NK-92 (cell line): ENCODE measurements around the gene ZFPM1.

Experiments used
- DNase-seq: peaks from one replicate; lab custom pipeline; 2025; ENCODE audit not compliant: unreplicated experiment; lab: John Stamatoyannopoulos, UW

The ZFPM1 gene

DNA sequence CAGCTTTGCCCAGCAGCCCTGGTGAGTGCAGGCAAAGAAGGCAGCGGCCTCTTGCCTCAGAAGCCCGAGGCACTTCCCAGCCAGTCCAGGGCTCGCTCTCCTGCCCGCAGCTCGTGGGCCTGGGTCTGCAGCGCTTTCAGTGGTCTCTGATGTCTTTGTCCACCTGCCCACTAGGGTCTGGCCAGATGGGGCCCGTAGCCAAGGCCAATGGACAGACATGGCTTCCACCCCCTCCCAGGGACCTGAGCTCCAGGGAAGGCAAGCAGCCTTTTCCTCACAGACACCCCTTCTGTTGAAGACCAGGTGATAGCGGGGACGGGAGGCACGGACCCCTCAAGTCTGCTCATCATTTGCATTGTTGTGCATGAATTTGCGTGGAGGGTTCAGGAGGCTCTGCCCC is 83.4 kb downstream of the ZFPM1 start:
- DNase-seq: no peak

DNA sequence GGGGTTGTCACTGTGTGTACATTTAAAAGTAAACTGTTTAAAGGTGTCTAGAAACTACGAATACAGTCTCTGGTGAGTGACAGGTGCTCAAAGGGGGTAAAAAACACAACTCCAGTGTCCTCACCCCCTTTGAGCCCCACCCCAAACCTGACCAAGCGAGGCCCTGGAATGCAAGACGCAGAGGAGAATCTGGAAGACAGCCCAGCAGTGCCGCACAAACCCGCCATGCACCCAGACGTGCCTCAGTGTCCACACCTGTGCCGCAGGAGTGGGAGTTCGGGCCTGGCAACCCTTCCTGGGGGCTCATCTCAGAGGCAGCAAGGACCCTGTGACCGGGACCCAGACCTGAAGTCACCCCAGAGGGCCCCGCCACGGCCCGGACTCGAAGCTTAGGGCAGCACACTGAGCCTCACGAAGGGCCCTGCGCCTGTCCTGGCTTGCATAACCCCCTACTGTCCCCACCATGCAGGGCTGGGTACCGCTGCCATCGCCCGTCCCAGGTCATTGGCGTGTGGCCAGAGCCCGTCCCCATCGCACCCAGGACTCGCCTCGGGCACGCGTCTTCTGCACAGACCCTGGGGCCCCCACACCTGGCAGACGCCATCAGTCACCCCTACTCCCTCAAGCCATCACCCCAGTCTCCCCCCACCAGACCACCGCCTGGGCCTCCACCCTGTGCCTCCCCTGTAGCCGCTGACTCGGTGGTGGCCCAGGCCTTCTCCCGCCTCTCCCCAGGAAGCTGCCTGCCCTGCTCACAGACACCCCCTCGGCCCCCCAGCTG is 84.1 kb downstream of the ZFPM1 start:
- DNase-seq: no peak

DNA sequence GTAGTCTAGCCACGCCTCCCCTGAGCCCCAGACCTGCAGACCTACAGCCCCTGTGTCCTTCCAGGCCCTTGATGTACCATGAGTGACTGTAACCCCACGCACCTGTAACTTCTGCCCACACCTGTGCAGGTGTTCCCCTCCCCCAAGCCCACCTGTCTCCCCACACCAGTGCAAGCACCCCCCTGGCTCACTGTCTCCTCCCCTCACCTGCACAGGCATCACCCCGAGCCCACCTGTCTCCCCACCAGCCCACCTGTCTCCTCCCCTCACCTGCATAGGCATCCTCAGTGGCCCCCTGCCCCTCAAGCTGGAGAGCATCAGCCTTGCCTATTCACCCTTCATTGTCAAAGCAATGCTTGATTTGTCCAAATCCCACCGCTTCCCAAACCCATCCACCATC is 84.8 kb downstream of the ZFPM1 start:
- DNase-seq: no peak

DNA sequence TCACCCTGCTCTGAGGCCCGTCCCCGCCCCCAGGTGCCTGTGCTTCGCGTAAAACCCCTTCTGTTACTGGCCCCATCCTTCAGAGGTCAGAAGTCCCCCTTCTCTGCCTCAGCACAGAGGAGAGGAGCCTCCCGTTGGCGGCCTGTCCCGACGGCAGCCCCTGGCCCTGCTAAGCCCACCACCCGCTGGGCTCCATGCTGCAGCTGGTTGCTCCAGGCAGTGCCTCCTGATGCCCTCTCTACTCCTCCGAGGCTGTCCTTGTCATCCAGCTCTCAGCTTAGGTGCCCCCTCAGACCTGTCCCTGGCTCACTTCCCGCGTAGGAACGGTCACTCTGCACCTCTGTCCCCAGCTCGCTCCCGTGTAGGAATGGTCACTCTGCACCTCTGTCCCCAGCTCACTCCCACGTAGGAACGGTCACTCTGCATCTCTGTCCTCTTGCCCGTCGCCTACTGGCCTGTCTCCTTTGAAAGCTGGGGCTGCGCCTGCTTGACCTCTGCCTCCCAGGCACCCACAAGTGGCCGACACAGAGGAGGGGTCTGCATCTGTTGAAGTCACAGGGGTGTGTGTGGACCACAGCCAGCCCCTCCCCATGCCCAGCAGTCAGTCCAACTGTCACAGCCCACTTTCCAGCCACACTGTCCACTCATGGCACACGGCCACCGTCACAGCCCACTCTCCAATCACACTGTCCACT is 85.4 kb downstream of the ZFPM1 start:
- DNase-seq: no peak

DNA sequence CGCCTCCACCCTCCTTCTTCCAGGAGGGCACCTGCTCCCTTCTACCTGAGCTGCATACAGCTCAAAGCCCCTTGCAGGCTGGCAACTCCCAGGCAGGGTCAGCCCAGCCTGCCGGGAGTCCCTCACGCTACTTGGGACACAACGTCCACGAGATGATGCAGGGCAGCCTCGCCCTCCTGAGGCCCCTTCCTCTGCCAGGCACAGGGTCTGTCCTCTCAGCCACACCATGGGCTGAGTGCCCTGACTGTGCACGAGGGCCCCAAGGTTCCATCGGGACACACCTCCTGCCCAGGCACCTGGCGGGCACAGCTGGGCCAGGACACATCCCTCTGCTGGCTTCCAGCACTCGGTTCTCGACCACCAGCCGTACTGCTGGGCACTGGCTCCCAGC is 86.2 kb downstream of the ZFPM1 start:
- no peak for DNase-seq

DNA sequence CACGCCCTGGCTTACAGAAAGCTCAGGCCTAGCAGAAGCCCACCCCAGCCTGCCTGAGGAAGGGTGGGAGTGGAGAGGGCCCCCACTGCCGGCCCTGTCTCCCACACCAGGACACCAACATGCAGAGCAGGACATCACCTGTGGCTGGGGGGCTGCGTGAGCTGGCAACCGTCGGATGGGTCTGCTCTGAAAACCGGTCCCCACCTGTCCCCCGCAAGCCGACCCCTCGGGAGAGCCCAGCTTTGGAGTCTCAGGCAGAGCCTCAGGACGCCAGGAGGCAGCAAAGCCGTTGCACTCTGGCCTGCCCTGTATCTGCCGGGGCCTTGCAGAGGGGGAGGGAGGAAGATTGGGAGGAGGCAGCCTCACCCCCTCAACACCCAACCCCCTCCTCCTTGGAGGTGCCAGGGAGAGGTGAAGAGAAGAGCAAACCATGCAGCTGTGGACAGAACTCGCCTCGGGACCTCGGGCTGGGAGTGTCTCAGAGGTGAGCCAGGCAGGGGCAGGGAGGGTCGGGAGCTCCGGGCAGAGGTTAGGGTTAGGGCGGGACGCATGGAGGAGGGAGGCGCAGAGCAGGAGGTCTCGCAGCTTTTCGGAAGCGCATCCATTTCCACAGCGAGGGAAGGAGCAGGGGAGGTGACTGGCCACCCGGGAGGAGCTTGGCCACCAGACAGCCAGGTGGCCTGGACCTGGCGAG is 86.7 kb downstream of the ZFPM1 start:
- no peak for DNase-seq

DNA sequence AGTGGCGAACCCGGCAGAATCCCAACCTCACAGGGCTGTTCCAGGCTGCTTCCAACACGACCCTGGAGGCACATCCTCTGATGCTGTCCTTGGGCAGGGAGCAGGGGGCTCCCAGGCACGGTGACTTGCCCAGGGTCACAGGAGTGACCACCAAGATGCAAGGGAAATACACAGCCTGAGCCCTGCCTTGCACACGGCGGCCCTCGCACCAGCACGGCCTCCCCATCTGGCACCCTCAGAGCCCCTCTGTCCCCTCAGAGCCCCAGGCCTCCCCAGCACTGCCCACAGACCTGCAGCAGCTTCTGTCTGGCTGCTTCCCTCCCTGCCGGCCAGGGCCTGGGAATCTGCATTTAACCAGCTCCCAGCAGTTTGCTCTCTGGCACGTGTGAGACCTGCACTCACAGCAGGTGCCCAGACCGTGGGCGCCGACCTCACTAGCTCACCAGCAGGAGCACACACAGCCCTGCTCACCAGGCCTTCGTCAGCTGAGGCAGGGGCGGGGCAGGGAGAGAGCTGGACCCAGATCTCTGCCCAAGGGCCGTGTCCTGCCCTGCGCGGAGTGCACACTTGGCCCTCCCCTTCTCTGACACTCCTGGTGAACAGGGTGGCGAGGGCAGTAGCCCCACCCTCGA is 87.4 kb downstream of the ZFPM1 start:
- DNase-seq: no peak

DNA sequence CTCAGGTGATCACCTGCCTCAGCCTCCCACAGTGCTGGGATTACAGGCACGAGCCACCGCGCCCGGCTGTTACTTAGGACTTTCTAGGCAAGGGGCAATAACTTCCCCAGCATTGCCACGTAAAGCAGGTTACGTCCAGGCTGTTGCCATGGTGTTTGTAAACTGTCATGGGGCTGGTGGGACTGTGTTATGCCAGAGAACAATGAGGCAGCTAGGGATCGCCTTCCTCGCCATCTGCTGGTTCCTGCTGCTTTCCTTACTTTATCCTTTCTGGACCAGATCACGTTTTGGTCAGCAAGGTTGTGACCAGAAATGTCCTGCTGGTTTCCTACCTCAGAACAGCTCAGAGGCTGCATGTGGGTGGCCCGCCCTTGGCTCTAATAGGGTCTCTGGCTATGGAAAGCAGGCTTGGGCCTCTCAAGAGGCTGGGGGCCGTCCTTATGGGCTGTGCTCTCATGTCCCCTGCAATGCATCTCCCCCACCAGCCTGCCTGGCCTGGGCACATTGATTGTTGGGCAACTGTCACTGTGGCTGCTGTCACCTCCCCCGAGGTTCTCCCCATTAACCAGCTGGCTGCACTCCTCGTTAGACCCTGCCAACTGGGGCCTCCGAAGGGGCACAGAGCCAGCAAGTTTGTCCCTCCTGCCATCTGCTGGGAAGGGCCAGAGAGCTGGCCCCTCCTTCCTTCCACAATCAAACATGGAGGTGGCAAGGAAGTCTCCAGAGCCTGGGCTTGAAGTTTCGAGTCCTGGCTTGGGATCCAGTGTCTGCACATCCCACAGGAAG is 88.9 kb downstream of the ZFPM1 start:
- DNase-seq: no peak

DNA sequence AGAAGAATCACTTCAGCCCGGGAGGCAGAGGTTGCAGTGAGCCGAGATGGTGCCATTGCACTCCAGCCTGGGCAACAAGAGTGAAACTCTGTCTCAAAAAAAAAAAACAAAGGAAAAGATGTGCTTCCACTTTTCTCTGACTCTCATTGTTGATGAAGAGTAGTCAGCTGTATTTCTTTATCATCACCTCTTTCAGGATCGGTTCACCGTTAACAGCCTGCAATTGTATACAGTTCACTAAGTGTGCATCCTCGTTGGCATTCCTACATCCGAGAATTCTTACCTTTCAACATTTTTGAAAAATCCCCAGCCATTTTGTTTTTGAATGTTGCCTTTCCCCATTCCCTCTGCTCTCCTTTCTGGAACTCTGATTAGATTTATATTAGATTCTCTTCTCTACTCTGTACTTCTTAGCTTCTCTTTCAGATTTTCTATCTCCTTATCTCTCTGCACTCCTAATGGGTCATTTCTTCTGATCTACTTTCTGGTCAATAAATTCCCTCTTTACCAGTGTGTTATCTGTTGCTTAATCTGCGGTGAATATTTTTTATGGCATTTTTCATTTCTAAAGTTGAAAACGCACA is 90.2 kb downstream of the ZFPM1 start:
- DNase-seq: no peak

DNA sequence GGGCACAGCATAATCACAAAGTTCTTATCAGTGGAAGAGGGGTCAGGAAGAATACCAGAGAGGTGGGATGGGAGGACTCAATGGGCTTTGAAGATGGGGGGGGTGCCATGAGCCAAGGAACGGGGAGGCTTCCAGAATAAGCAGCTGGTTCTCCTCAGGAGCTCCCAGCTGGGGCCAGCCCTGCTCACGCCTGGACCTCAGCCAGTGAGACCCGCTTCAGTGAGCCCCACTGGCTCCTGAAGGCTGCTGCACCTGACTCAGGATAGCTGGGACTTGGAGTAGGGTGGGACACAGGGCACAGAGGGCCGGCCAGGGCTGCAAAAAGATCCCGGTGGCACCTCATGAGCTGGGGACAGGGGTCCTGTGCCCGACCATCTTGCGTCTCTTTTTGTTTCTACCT is 92.7 kb downstream of the ZFPM1 start:
- no peak for DNase-seq

DNA sequence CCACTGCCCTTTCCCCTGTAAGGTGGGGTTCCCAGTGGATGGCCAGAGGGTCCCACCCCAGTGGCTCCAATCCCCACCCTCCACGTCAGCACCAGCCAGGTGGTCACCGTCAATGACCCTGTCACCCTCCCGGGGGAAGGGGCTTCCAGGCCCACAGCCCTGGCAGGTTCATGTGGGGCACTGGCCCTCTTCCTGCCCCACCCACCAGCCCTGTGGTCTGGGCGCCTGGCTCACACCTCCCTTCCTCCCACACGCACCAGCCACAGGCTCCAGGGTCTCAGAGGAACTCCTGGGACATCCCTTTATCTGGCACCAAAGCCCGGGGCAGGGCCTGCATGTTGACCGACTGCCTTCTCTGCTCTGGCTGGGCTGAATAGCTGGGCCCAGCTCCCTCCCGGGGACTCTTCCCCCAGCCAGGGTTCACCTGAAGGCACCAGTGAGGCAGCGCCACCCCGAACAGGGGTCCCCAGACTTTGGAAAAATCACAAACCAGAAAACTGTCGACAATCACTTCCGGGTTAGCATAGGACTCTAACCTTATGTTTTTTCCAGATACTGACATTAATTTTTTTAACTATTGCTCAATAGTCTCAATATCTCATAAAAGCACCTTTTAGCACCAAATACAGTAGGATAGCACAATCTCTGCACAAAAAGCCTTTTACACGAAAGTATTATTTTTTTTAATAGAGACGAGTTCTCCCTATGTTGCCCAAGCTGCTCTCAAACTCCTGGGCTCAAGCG is 95.2 kb downstream of the ZFPM1 start:
- no peak for DNase-seq

DNA sequence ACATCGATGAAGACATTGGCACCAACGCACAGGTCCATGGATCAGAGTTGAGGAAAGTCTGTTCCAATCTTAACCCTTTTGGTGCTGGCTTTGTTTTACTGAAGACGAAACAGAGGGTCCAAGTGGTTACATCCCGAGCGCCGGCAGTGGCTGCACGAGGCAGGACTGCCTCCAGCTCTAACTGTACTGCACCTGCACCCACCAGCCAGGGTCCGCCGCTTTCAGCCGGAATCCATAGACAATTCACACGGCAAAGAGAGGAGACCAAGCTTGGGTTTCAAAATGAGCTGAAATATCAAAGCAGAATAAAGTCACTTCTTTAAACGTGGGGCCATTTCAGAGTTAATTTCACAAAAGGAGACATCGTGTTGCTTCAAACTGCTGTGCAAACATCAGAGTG is 95.9 kb downstream of the ZFPM1 start:
- DNase-seq: no peak

DNA sequence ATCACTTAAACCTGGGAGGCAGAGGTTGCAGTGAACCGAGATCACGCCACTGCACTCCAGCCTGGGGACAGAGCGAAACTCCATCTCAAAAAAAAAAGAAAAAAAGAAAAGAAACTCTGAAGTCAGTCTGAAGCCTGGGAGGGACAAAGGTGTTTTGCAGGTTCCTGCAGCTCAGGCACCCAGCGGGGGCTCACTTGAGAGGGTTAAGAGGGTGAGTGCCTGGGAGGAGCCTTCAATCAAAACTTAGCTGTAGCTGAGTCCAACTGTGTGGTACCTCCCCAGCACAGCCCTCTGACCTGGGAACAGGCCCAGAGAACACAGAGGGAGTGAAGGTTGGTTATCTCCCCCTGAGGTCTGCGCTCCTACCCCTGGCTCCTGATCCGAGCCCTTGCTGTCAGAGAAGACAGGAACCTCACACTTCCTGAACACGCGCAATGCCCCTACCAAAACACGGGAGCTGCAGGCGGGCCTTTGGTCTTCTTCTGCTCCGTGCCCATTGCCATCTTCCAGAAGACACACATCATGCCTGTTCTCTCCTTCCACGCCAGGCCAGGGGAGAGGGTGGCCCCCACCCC is 96.7 kb downstream of the ZFPM1 start:
- DNase-seq: no peak

DNA sequence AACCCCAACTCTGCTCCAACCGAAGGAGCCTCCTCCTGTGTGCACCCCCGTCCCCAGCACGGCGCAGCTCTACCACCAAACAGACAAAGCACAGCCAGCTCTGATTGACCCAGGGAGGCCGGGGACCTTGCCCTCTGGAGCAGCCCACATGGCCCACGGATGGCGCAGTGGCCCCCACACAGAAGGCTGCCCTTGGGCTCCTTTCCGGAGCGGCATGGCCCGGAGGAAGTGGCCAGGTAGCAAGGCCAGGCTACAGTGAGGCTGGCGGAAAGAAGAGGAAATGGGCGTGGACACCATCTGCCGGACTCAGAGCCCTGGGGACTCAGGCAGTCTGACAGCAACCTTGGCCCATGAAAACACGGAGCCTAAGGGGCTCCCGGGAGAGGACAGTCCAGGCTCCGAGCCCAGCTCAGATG is 97.2 kb downstream of the ZFPM1 start:
- no peak for DNase-seq

DNA sequence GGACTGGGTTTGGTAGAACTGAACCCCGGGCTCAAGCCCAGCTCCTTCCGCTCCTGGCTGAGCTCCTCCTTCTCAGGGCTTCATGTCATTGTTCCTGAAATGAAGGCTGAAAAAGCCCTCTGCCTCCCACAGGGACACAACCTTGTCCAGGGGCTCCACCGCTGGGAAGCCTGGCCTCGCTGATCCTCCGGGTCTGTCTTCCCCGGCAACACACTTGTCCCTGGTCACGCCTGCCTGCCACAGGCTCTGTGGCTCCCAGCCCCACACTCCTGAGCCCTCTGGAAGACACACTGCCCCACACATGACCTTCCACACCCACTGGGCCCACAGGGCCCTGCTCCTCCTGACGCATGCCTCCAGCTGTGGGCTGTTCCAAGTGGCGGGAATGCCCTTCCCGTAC is 99.1 kb downstream of the ZFPM1 start:
- DNase-seq: no peak

DNA sequence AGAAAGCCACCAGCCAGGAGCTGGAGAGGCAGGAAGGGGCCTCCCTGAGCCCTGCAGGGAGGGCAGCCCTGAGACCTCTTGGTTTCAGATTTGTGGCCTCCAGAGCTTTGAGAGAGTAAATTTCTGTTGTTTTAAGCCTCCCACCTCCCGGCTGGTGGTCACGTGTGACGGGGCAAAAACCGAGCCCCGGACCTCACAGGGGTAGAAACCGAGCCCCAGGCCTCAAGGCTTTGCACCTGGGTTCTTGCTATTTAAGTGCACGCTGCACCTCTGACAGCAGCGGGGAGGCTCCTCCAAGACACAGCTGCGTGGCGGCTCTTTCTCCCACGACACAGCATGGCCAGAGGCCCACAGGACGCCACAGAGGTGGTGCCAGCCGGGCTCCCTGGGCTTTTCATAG is 99.7 kb downstream of the ZFPM1 start:
- no peak for DNase-seq

DNA sequence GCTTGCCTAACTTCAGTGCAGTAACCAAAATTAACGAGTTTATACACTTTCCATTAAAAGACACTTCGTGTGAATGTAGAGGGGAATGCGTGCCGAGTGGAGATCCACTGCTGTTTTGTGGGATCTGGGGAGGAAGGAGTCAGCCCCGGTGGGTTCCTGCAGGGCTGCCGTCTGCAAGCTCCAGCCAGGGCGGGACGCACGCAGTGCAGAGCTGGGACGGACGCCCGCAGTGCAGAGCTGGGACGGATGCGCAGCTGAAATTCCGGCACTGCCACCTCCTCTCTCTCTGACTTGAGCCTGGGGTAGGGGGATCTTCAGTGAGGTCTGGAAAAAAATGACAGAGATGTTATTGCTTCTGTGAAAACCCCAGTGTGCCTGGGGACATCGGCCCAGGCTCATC is 100.7 kb downstream of the ZFPM1 start:
- DNase-seq: no peak

DNA sequence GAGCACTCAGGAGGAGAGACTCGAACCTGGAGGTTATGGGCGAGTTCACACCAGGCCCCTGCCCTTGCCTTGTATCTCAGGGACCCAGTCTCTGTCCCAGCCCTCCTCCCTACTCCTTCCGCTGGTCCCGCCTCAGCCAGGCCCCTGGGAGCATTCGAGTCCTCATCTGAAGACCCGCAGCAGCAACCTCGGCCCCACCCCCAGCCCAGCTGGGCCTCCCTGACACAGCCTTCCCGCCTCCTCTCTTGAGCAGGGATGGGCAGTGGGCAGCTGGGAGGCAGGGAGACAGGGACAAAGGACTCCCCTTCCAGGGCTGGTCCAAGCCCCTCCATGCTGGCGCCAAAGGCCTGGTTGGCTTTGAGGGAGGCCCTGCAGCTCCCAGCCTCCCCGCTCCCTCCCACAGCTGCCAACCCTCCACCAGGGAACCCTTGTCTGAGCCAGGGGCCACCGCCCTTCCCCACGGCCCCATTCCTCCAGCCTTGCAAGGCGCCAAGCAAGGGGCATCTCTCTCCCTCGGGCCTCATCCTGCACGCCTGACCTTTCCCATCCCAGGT is 101.7 kb downstream of the ZFPM1 start:
- DNase-seq: no peak

DNA sequence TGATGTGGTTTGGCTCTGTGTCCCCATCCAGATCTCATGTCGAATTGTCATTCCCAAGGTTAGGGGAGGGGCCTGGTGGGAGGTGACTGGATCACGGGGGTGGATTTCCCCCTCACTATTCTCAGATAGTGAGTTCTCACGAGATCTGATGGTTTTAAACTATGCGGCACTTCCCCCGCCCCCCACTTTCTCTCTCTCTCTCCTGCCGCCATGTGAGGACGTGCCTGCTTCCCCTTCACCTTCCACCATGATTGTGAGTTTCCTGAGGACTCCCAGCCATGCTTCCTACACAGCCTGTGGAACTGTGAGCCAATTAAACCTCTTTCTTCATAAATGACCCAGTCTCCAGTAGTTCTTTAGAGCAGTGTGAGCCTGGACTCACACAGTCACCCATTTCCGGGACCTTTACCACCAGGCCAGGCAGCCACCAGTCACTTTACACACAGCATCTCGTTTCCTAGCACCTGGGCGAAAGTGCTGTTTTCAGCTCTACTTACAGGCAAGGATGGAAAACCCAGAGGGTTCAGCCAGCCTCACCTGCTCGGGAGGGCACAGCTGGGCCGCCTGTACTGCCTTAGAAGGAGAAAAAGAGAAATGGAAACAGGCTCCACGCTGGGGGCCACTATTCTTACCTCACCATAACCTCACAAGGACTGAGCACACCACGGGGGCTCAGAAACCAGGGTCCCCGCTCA is 103.4 kb downstream of the ZFPM1 start:
- no peak for DNase-seq
